ENCODE results near the gene ADK.

The ADK gene

GRCh38 chr10:74194545-74194944, 43.5 kb downstream of the ADK start:
- Histone ChIP-seq H3K4me3 (ENCODE audit: low read length) (no peak overlapping the region), H3K4me1 (ENCODE audit: low read length) (peaks cover 11% of the 10 kb centered on the region), H3K79me2 (ENCODE audit: low read length) (peaks cover 70% of the 10 kb centered on the region), H4K20me1 (ENCODE audit: insufficient read depth, low read length) (no peaks in the 10 kb centered on the region), H3K9ac (ENCODE audit: low read length) (no peak overlapping the region), H3K27me3 (ENCODE audit: low read depth, low read length) (no peaks in the 10 kb centered on the region), H3K36me3 (replicated peaks; ENCODE audit: low read depth, low read length) (no peaks in the 10 kb centered on the region), H3K4me2 (ENCODE audit: low read length) (no peak overlapping the region), H3K27ac (ENCODE audit: low read length) (no peak overlapping the region), H2AFZ (ENCODE audit: low read depth, low read length) (no peak overlapping the region), H3K9me3 (ENCODE audit: insufficient read depth, low read length) (no peaks in the 10 kb centered on the region)
- TF ChIP-seq, protein P1, sequence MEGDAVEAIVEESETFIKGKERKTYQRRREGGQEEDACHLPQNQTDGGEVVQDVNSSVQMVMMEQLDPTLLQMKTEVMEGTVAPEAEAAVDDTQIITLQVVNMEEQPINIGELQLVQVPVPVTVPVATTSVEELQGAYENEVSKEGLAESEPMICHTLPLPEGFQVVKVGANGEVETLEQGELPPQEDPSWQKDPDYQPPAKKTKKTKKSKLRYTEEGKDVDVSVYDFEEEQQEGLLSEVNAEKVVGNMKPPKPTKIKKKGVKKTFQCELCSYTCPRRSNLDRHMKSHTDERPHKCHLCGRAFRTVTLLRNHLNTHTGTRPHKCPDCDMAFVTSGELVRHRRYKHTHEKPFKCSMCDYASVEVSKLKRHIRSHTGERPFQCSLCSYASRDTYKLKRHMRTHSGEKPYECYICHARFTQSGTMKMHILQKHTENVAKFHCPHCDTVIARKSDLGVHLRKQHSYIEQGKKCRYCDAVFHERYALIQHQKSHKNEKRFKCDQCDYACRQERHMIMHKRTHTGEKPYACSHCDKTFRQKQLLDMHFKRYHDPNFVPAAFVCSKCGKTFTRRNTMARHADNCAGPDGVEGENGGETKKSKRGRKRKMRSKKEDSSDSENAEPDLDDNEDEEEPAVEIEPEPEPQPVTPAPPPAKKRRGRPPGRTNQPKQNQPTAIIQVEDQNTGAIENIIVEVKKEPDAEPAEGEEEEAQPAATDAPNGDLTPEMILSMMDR (IDR thresholded peaks at IDR 0.05; ENCODE audit: low read depth, low read length), result no peak

DNA sequence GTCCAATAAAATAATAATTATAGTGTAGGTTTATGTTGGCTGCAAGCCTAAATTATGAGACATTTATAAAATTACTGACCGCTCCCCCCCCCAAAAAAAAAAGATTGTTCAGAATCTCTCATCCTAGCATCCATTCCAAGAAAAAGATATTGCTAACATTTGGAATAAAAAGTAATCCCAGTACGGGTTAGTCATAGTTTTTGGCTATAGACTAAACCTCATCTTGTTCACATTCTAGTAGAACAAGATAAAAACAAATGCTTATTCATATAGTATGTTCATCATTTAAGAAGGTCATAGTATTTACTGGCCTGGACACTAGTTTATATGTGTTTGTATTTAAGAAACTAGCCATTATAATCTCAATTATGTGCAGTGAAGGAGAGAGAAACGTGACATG, 44.0 kb downstream of the ADK start:
- H4K20me1 ChIP-seq (ENCODE audit: insufficient read depth, low read length), result no peaks in the 10 kb centered on the region
- H3K79me2 ChIP-seq (ENCODE audit: low read length), result peaks cover 66% of the 10 kb centered on the region

GRCh38 chr10:74199315-74199714, 48.3 kb downstream of the ADK start:
- Histone ChIP-seq H3K79me2 (ENCODE audit: low read length) (peaks cover 26% of the 10 kb centered on the region), H4K20me1 (ENCODE audit: insufficient read depth, low read length) (no peaks in the 10 kb centered on the region)

More for the DNA sequence above, 44.0 kb downstream of the ADK start:
- peaks cover 7% of the 10 kb centered on the region for H3K4me1 ChIP-seq (ENCODE audit: low read length)
- no peak overlapping the region for H3K4me2 ChIP-seq (ENCODE audit: low read length)
- no peak overlapping the region for H3K27ac ChIP-seq (ENCODE audit: low read length)
- H3K4me3 ChIP-seq (ENCODE audit: low read length), result no peak overlapping the region
- no peak overlapping the region for H2AFZ ChIP-seq (ENCODE audit: low read depth, low read length)
- H3K27me3 ChIP-seq (ENCODE audit: low read depth, low read length), result no peaks in the 10 kb centered on the region
- no peak overlapping the region for H3K9ac ChIP-seq (ENCODE audit: low read length)
- no peaks in the 10 kb centered on the region for H3K9me3 ChIP-seq (ENCODE audit: insufficient read depth, low read length)
- no peak for TF ChIP-seq EZH2phosphoT487 (IDR thresholded peaks at IDR 0.05; ENCODE audit: low read depth)
- TF ChIP-seq, protein P1 (IDR thresholded peaks at IDR 0.05; ENCODE audit: low read depth, low read length), result no peak
- H3K36me3 ChIP-seq (replicated peaks; ENCODE audit: low read depth, low read length), result no peaks in the 10 kb centered on the region

GRCh38 chr10:74202356-74202755, 51.3 kb downstream of the ADK start:
- Histone ChIP-seq H3K9ac (ENCODE audit: low read length) (no peak overlapping the region), H3K27ac (ENCODE audit: low read length) (no peak overlapping the region), H3K4me1 (ENCODE audit: low read length) (no peaks in the 10 kb centered on the region), H3K9me3 (ENCODE audit: insufficient read depth, low read length) (no peaks in the 10 kb centered on the region), H3K4me2 (ENCODE audit: low read length) (no peak overlapping the region), H3K79me2 (ENCODE audit: low read length) (peaks cover 11% of the 10 kb centered on the region), H3K27me3 (ENCODE audit: low read depth, low read length) (no peaks in the 10 kb centered on the region), H4K20me1 (ENCODE audit: insufficient read depth, low read length) (no peaks in the 10 kb centered on the region), H3K36me3 (replicated peaks; ENCODE audit: low read depth, low read length) (no peaks in the 10 kb centered on the region), H2AFZ (ENCODE audit: low read depth, low read length) (no peak overlapping the region), H3K4me3 (ENCODE audit: low read length) (no peak overlapping the region)
- TF ChIP-seq, protein P1 (IDR thresholded peaks at IDR 0.05; ENCODE audit: low read depth, low read length), result no peak
- no peak for TF ChIP-seq EZH2phosphoT487 (IDR thresholded peaks at IDR 0.05; ENCODE audit: low read depth)

More at GRCh38 chr10:74199315-74199714, 48.3 kb downstream of the ADK start:
- Histone ChIP-seq H2AFZ (ENCODE audit: low read depth, low read length) (no peak overlapping the region), H3K4me3 (ENCODE audit: low read length) (no peak overlapping the region), H3K9ac (ENCODE audit: low read length) (no peak overlapping the region), H3K4me1 (ENCODE audit: low read length) (no peaks in the 10 kb centered on the region), H3K9me3 (ENCODE audit: insufficient read depth, low read length) (no peaks in the 10 kb centered on the region), H3K4me2 (ENCODE audit: low read length) (no peak overlapping the region), H3K36me3 (replicated peaks; ENCODE audit: low read depth, low read length) (no peaks in the 10 kb centered on the region), H3K27ac (ENCODE audit: low read length) (no peak overlapping the region), H3K27me3 (ENCODE audit: low read depth, low read length) (no peaks in the 10 kb centered on the region)
- TF ChIP-seq, protein P1 (IDR thresholded peaks at IDR 0.05; ENCODE audit: low read depth, low read length), result no peak
- no peak for TF ChIP-seq EZH2phosphoT487 (IDR thresholded peaks at IDR 0.05; ENCODE audit: low read depth)

Data from OCI-LY3 (cell line).